Measurements from ENCODE around the gene CELA2B. TPM values are rescaled to one million over a fixed set of nuclear protein-coding genes. Genes with fewer than 3 reads are reported as not detected.

Gene CELA2B
- total and polyA plus RNA-seq, 4 donors = not detected

DNA sequence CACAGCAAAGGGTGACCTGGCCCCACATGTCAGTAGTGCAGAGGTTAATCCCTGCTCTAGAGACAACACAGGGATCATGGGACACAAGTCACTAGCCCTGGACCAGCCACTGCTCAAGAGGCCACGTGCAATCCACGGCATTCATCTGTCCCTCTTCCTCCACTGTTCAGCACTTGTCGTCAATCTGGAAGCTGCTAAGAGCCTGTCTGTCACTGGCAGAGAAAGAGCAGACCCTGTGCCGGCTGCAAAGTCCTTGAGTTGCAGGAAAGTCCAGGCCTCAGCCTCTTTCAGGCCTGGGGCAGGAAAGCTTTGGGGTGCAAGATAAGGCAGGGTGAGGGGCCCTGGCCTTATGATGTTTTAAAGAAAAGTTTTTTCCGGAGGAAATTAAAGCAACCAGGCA lies 16.7 kb downstream of the CELA2B start:
- H3K9me3 ChIP-seq (ENCODE audit: control insufficient read depth in 4 of 4, low read length in 3 of 4) = no peaks in the 10 kb centered on the region
- H3K27me3 ChIP-seq (ENCODE audit: control insufficient read depth in 4 of 4, insufficient read depth in 4 of 4, low read length in 3 of 4) = no peaks in the 10 kb centered on the region
- peaks cover 3 to 21% (median 9%) of the 10 kb centered on the region in 4 donors for H3K36me3 ChIP-seq (ENCODE audit: control insufficient read depth in 4 of 4, insufficient read depth in 3 of 4, low read depth in 1 of 4, low read length in 3 of 4)
- no peak overlapping the region for H3K9ac ChIP-seq (ENCODE audit: low read depth in 1 of 2, low read length in 2 of 2)
- TF ChIP-seq FOXA1 (IDR thresholded peaks at IDR 0.05) (no peak), RXRA (IDR thresholded peaks at IDR 0.05) (no peak), HNF4G (IDR thresholded peaks at IDR 0.05) (no peak)
- TF ChIP-seq, protein P1, sequence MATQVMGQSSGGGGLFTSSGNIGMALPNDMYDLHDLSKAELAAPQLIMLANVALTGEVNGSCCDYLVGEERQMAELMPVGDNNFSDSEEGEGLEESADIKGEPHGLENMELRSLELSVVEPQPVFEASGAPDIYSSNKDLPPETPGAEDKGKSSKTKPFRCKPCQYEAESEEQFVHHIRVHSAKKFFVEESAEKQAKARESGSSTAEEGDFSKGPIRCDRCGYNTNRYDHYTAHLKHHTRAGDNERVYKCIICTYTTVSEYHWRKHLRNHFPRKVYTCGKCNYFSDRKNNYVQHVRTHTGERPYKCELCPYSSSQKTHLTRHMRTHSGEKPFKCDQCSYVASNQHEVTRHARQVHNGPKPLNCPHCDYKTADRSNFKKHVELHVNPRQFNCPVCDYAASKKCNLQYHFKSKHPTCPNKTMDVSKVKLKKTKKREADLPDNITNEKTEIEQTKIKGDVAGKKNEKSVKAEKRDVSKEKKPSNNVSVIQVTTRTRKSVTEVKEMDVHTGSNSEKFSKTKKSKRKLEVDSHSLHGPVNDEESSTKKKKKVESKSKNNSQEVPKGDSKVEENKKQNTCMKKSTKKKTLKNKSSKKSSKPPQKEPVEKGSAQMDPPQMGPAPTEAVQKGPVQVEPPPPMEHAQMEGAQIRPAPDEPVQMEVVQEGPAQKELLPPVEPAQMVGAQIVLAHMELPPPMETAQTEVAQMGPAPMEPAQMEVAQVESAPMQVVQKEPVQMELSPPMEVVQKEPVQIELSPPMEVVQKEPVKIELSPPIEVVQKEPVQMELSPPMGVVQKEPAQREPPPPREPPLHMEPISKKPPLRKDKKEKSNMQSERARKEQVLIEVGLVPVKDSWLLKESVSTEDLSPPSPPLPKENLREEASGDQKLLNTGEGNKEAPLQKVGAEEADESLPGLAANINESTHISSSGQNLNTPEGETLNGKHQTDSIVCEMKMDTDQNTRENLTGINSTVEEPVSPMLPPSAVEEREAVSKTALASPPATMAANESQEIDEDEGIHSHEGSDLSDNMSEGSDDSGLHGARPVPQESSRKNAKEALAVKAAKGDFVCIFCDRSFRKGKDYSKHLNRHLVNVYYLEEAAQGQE (IDR thresholded peaks at IDR 0.05) = no peak
- no peak overlapping the region for H3K27ac ChIP-seq (ENCODE audit: low read depth in 1 of 2, low read length in 2 of 2)
- no peak for DNase-seq (ENCODE audit: low spot score)
- H3K4me3 ChIP-seq (ENCODE audit: low read depth in 1 of 3, low read length in 3 of 3) = no peak overlapping the region
- no peaks in the 10 kb centered on the region for H3K4me1 ChIP-seq (ENCODE audit: control insufficient read depth in 4 of 4, insufficient read depth in 4 of 4, low read length in 3 of 4)
- WGBS = 87% methylated on average over 5 of the region's 5 CpGs

DNA sequence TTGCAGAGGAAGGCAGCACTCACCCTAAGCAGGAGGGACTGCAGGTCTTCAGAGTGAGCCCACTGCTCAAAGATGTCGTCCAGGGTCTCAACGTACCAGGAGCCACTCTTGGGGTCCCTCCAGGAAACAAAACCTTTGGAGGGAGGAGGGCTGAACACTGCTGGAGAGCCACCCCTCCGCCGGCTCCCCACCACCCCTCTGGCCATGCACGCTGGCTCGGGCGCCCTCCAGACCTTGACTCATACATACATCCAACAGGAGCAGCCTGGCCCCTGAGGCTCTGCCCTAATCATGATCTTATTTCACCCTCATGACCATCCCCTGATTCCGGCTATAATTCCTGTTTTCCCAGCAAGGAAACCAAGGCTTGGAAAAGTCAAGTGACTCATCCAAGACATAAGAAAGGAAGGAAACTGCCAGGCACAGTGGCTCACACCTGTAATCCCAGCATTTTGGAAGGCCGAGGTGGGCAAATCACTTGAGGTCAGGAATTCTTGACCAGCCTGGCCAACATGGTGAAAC lies 18.0 kb downstream of the CELA2B start:
- Histone ChIP-seq H3K4me1 (ENCODE audit: control insufficient read depth in 4 of 4, insufficient read depth in 4 of 4, low read length in 3 of 4) (no peaks in the 10 kb centered on the region), H3K36me3 (ENCODE audit: control insufficient read depth in 4 of 4, insufficient read depth in 3 of 4, low read depth in 1 of 4, low read length in 3 of 4) (peaks cover 3 to 21% (median 10%) of the 10 kb centered on the region in 4 donors), H3K9me3 (ENCODE audit: control insufficient read depth in 4 of 4, low read length in 3 of 4) (no peaks in the 10 kb centered on the region), H3K4me3 (ENCODE audit: low read depth in 1 of 3, low read length in 3 of 3) (no peak overlapping the region), H3K27ac (ENCODE audit: low read depth in 1 of 2, low read length in 2 of 2) (no peak overlapping the region), H3K9ac (ENCODE audit: low read depth in 1 of 2, low read length in 2 of 2) (no peak overlapping the region), H3K27me3 (ENCODE audit: control insufficient read depth in 4 of 4, insufficient read depth in 4 of 4, low read length in 3 of 4) (no peaks in the 10 kb centered on the region)
- 99% methylated on average over 9 of the region's 9 CpGs for WGBS
- DNase-seq (ENCODE audit: low spot score) = no peak
- TF ChIP-seq, protein P2, sequence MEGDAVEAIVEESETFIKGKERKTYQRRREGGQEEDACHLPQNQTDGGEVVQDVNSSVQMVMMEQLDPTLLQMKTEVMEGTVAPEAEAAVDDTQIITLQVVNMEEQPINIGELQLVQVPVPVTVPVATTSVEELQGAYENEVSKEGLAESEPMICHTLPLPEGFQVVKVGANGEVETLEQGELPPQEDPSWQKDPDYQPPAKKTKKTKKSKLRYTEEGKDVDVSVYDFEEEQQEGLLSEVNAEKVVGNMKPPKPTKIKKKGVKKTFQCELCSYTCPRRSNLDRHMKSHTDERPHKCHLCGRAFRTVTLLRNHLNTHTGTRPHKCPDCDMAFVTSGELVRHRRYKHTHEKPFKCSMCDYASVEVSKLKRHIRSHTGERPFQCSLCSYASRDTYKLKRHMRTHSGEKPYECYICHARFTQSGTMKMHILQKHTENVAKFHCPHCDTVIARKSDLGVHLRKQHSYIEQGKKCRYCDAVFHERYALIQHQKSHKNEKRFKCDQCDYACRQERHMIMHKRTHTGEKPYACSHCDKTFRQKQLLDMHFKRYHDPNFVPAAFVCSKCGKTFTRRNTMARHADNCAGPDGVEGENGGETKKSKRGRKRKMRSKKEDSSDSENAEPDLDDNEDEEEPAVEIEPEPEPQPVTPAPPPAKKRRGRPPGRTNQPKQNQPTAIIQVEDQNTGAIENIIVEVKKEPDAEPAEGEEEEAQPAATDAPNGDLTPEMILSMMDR (IDR thresholded peaks at IDR 0.05; ENCODE audit: low read depth, low read length, missing input control) = no peak
- TF ChIP-seq HNF4A (conservative IDR thresholded peaks at IDR 0.05) = no peak
- TF ChIP-seq TAF1 (conservative IDR thresholded peaks at IDR 0.05) = no peak
- no peak for TF ChIP-seq YY1 (IDR thresholded peaks at IDR 0.05)
- no peak for TF ChIP-seq FOXA2 (IDR thresholded peaks at IDR 0.05)
- no peak for TF ChIP-seq SP1 (IDR thresholded peaks at IDR 0.05)
- TF ChIP-seq, protein P1 (IDR thresholded peaks at IDR 0.05) = no peak
- no peak for TF ChIP-seq RAD21 (IDR thresholded peaks at IDR 0.05)
- TF ChIP-seq, protein P3, sequence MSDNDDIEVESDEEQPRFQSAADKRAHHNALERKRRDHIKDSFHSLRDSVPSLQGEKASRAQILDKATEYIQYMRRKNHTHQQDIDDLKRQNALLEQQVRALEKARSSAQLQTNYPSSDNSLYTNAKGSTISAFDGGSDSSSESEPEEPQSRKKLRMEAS (IDR thresholded peaks at IDR 0.05) = no peak
- no peak for TF ChIP-seq GABPA (IDR thresholded peaks at IDR 0.05 in 1 of 2, conservative IDR thresholded peaks at IDR 0.05 in 1 of 2)
- TF ChIP-seq FOXA1 (IDR thresholded peaks at IDR 0.05) = no peak
- TF ChIP-seq, protein P4, sequence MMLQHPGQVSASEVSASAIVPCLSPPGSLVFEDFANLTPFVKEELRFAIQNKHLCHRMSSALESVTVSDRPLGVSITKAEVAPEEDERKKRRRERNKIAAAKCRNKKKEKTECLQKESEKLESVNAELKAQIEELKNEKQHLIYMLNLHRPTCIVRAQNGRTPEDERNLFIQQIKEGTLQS (IDR thresholded peaks at IDR 0.05) = no peak
- TF ChIP-seq RXRA (IDR thresholded peaks at IDR 0.05) = no peak
- no peak for TF ChIP-seq JUND (IDR thresholded peaks at IDR 0.05)
- no peak for TF ChIP-seq NR2F2 (IDR thresholded peaks at IDR 0.05)
- no peak for TF ChIP-seq HNF4G (IDR thresholded peaks at IDR 0.05)
- TF ChIP-seq, protein P5, sequence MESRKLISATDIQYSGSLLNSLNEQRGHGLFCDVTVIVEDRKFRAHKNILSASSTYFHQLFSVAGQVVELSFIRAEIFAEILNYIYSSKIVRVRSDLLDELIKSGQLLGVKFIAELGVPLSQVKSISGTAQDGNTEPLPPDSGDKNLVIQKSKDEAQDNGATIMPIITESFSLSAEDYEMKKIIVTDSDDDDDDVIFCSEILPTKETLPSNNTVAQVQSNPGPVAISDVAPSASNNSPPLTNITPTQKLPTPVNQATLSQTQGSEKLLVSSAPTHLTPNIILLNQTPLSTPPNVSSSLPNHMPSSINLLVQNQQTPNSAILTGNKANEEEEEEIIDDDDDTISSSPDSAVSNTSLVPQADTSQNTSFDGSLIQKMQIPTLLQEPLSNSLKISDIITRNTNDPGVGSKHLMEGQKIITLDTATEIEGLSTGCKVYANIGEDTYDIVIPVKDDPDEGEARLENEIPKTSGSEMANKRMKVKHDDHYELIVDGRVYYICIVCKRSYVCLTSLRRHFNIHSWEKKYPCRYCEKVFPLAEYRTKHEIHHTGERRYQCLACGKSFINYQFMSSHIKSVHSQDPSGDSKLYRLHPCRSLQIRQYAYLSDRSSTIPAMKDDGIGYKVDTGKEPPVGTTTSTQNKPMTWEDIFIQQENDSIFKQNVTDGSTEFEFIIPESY (IDR thresholded peaks at IDR 0.05) = no peak
